ENCODE data around the gene MPHOSPH9. TPM values are rescaled to one million over a fixed set of nuclear protein-coding genes. Genes with fewer than 3 reads are reported as not detected.
A peak's percentile ranks its signal among the peaks of the same experiment; 100 is the strongest.

Gene MPHOSPH9
- total and polyA plus RNA-seq, 2 donors, result 25.5 to 106 TPM

- H3K4me1 ChIP-seq (ENCODE audit: control insufficient read depth in 2 of 2, insufficient read depth in 2 of 2, low read length in 2 of 2), result peaks cover 17 to 40% of the 10 kb centered on the region in 2 donors
- DNase-seq (ENCODE audit: low read depth in 6 of 9, low spot score in 9 of 9), result peak in 3 of 9 donors; percentile 31 to 57 (median 37)
Measured at GRCh38 chr12:123270214-123271000, 37.5 kb upstream of the MPHOSPH9 start.

GRCh38 chr12:123269896-123270213 lies 36.9 kb upstream of the MPHOSPH9 start:
- Histone ChIP-seq H3K4me1 (ENCODE audit: control insufficient read depth in 2 of 2, insufficient read depth in 2 of 2, low read length in 2 of 2) (peaks cover 17 to 40% of the 10 kb centered on the region in 2 donors), H3K9me3 (ENCODE audit: control insufficient read depth in 2 of 2, insufficient read depth in 1 of 2, low read length in 1 of 2) (peaks cover 0 to 9% of the 10 kb centered on the region in 2 donors), H3K4me3 (ENCODE audit: low read length in 2 of 2) (peak overlapping the region; percentile 61 to 91), H3K36me3 (ENCODE audit: control insufficient read depth in 2 of 2, insufficient read depth in 2 of 2, low read length in 1 of 2) (peaks cover 18 to 19% of the 10 kb centered on the region in 2 donors), H3K27ac (ENCODE audit: low read depth in 1 of 2, low read length in 1 of 2) (peak overlapping the region in 1 of 2 donors; percentile 75), H3K27me3 (ENCODE audit: control insufficient read depth in 2 of 2, insufficient read depth in 1 of 2, low read length in 1 of 2) (peaks cover 0 to 13% of the 10 kb centered on the region in 2 donors)
- WGBS, result 1% methylated on average over 7 of the region's 7 CpGs
- DNase-seq (ENCODE audit: low read depth in 6 of 9, low spot score in 9 of 9), result no peak

More at GRCh38 chr12:123270214-123271000, 37.5 kb upstream of the MPHOSPH9 start:
- H3K36me3 ChIP-seq (ENCODE audit: control insufficient read depth in 2 of 2, insufficient read depth in 2 of 2, low read length in 1 of 2), result peaks cover 12 to 15% of the 10 kb centered on the region in 2 donors
- peak overlapping the region in 1 of 2 donors; percentile 75 for H3K27ac ChIP-seq (ENCODE audit: low read depth in 1 of 2, low read length in 1 of 2)
- peaks cover 0 to 9% of the 10 kb centered on the region in 2 donors for H3K9me3 ChIP-seq (ENCODE audit: control insufficient read depth in 2 of 2, insufficient read depth in 1 of 2, low read length in 1 of 2)
- peak overlapping the region; percentile 61 to 91 for H3K4me3 ChIP-seq (ENCODE audit: low read length in 2 of 2)
- WGBS, result under 1% methylated on average over 51 of the region's 51 CpGs
- peaks cover 0 to 13% of the 10 kb centered on the region in 2 donors for H3K27me3 ChIP-seq (ENCODE audit: control insufficient read depth in 2 of 2, insufficient read depth in 1 of 2, low read length in 1 of 2)

GRCh38 chr12:123269395-123269892 lies 36.5 kb upstream of the MPHOSPH9 start:
- 3% methylated on average over 32 of the region's 32 CpGs for WGBS
- DNase-seq (ENCODE audit: low read depth in 6 of 9, low spot score in 9 of 9), result peak in 3 of 9 donors; percentile 32 to 59 (median 44)
- peak overlapping the region in 1 of 2 donors; percentile 75 for H3K27ac ChIP-seq (ENCODE audit: low read depth in 1 of 2, low read length in 1 of 2)
- H3K36me3 ChIP-seq (ENCODE audit: control insufficient read depth in 2 of 2, insufficient read depth in 2 of 2, low read length in 1 of 2), result peaks cover 20 to 22% of the 10 kb centered on the region in 2 donors
- H3K4me3 ChIP-seq (ENCODE audit: low read length in 2 of 2), result peak overlapping the region; percentile 61 to 91
- H3K9me3 ChIP-seq (ENCODE audit: control insufficient read depth in 2 of 2, insufficient read depth in 1 of 2, low read length in 1 of 2), result peaks cover 0 to 9% of the 10 kb centered on the region in 2 donors
- H3K4me1 ChIP-seq (ENCODE audit: control insufficient read depth in 2 of 2, insufficient read depth in 2 of 2, low read length in 2 of 2), result peaks cover 17 to 40% of the 10 kb centered on the region in 2 donors
- H3K27me3 ChIP-seq (ENCODE audit: control insufficient read depth in 2 of 2, insufficient read depth in 1 of 2, low read length in 1 of 2), result peaks cover 0 to 13% of the 10 kb centered on the region in 2 donors

DNA sequence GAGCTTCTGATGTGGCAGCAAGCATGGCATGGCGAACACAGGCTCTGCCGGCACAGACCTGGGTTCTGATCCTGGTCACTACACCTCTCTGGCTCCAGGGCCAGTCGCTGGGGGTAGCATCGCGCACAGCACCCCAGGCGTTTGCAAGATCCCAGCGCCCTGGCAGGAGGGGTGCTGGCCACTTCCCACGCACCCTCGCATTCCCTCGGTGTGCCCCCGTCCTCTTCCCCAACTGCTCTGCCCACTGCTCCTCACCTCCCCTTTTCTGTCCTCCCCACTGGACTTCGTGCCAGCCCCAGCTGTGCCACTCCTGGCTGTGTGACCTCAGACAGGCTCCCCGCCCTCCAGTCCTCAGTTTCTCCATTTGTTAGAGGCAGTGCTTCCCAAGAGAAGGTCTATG lies 35.9 kb upstream of the MPHOSPH9 start:
- peaks cover 0 to 9% of the 10 kb centered on the region in 2 donors for H3K9me3 ChIP-seq (ENCODE audit: control insufficient read depth in 2 of 2, insufficient read depth in 1 of 2, low read length in 1 of 2)
- WGBS, result 40% methylated on average over 13 of the region's 13 CpGs
- peaks cover 20 to 23% of the 10 kb centered on the region in 2 donors for H3K36me3 ChIP-seq (ENCODE audit: control insufficient read depth in 2 of 2, insufficient read depth in 2 of 2, low read length in 1 of 2)
- no peak for DNase-seq (ENCODE audit: low read depth in 6 of 9, low spot score in 9 of 9)
- no peak overlapping the region for H3K27ac ChIP-seq (ENCODE audit: low read depth in 1 of 2, low read length in 1 of 2)
- H3K4me3 ChIP-seq (ENCODE audit: low read length in 2 of 2), result peak overlapping the region; percentile 61 to 91
- peaks cover 17 to 40% of the 10 kb centered on the region in 2 donors for H3K4me1 ChIP-seq (ENCODE audit: control insufficient read depth in 2 of 2, insufficient read depth in 2 of 2, low read length in 2 of 2)
- H3K27me3 ChIP-seq (ENCODE audit: control insufficient read depth in 2 of 2, insufficient read depth in 1 of 2, low read length in 1 of 2), result peaks cover 0 to 13% of the 10 kb centered on the region in 2 donors

- Histone ChIP-seq H3K27ac (ENCODE audit: low read depth in 1 of 2, low read length in 1 of 2) (peak overlapping the region in 1 of 2 donors; percentile 21), H3K4me3 (ENCODE audit: low read length in 2 of 2) (peak overlapping the region; percentile 14 to 91), H3K4me1 (ENCODE audit: control insufficient read depth in 2 of 2, insufficient read depth in 2 of 2, low read length in 2 of 2) (peaks cover 17 to 40% of the 10 kb centered on the region in 2 donors), H3K36me3 (ENCODE audit: control insufficient read depth in 2 of 2, insufficient read depth in 2 of 2, low read length in 1 of 2) (peaks cover 26 to 28% of the 10 kb centered on the region in 2 donors), H3K9me3 (ENCODE audit: control insufficient read depth in 2 of 2, insufficient read depth in 1 of 2, low read length in 1 of 2) (peaks cover 0 to 9% of the 10 kb centered on the region in 2 donors), H3K27me3 (ENCODE audit: control insufficient read depth in 2 of 2, insufficient read depth in 1 of 2, low read length in 1 of 2) (peaks cover 0 to 13% of the 10 kb centered on the region in 2 donors)
- DNase-seq (ENCODE audit: low read depth in 6 of 9, low spot score in 9 of 9), result peak in 2 of 9 donors; percentile 38 to 61
- WGBS, result 14% methylated on average over 36 of the region's 36 CpGs
Measured at GRCh38 chr12:123267991-123268843, 35.3 kb upstream of the MPHOSPH9 start.

DNA sequence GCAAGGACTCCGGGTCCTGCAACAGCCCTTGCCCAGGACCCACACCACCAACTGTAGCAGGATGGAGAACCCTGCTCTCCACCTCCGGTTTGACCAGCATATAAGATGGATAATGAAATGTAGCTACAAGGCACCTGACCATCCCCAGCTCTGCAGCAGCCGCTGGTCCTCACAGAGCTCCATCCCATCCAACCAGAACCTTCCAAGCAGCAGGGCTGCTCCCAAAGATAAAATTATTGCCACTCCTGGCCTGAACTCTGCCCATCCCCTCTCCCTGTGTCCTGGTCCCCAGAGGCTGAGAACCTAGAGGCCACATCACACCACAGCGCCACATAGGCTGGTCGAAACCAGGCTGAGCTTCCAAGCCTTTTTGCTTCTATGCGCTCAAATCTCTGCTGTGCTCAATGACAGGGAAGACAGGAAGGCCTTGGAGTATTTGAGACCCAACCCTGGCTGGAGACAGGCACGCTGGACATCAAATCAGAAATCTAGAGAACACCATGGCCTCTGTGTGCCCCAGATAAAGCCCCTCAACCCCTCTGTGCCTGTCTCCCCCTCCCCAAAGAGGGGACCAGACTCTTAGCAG lies 34.5 kb upstream of the MPHOSPH9 start:
- Histone ChIP-seq H3K4me3 (ENCODE audit: low read length in 2 of 2) (no peak overlapping the region), H3K9me3 (ENCODE audit: control insufficient read depth in 2 of 2, insufficient read depth in 1 of 2, low read length in 1 of 2) (peaks cover 0 to 9% of the 10 kb centered on the region in 2 donors), H3K27me3 (ENCODE audit: control insufficient read depth in 2 of 2, insufficient read depth in 1 of 2, low read length in 1 of 2) (peaks cover 0 to 13% of the 10 kb centered on the region in 2 donors), H3K4me1 (ENCODE audit: control insufficient read depth in 2 of 2, insufficient read depth in 2 of 2, low read length in 2 of 2) (peaks cover 17 to 38% of the 10 kb centered on the region in 2 donors), H3K27ac (ENCODE audit: low read depth in 1 of 2, low read length in 1 of 2) (peak overlapping the region in 1 of 2 donors; percentile 27), H3K36me3 (ENCODE audit: control insufficient read depth in 2 of 2, insufficient read depth in 2 of 2, low read length in 1 of 2) (peaks cover 27 to 35% of the 10 kb centered on the region in 2 donors)
- WGBS, result 96% methylated on average over 7 of the region's 7 CpGs
- no peak for DNase-seq (ENCODE audit: low read depth in 6 of 9, low spot score in 9 of 9)

DNA sequence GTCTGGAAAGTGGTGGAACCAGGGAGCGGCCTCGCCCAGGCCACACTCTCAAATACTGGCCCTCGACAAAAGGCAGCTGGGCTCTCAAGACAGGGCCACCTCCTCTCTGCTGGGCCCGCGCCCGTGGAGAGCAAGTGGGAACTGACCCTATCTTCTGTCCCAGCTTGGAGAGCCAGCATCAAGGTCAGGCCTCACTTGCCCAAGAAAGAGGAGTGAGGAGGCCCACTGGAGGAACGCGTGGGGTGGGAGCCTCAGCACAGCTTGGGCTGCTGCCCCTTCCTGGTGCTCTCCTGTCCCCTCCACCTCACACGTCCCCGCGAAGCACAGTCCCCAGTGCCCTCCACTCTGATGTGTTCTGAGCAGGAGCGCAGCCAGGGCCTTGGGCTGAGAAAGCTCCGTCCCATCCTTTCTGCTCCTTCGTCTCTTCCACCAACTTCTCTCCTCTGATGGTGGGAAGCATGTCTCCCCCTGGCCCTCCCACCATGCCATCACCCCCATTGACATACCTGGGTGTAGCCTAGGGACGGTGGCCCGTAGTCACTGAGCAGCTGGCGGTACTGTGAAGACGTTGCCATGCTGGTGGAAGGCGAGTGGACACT lies 33.8 kb upstream of the MPHOSPH9 start:
- Histone ChIP-seq H3K27me3 (ENCODE audit: control insufficient read depth in 2 of 2, insufficient read depth in 1 of 2, low read length in 1 of 2) (peaks cover 0 to 13% of the 10 kb centered on the region in 2 donors), H3K36me3 (ENCODE audit: control insufficient read depth in 2 of 2, insufficient read depth in 2 of 2, low read length in 1 of 2) (peaks cover 31 to 40% of the 10 kb centered on the region in 2 donors), H3K4me1 (ENCODE audit: control insufficient read depth in 2 of 2, insufficient read depth in 2 of 2, low read length in 2 of 2) (peaks cover 14 to 33% of the 10 kb centered on the region in 2 donors), H3K27ac (ENCODE audit: low read depth in 1 of 2, low read length in 1 of 2) (no peak overlapping the region), H3K4me3 (ENCODE audit: low read length in 2 of 2) (no peak overlapping the region), H3K9me3 (ENCODE audit: control insufficient read depth in 2 of 2, insufficient read depth in 1 of 2, low read length in 1 of 2) (peaks cover 0 to 9% of the 10 kb centered on the region in 2 donors)
- WGBS, result 98% methylated on average over 19 of the region's 19 CpGs
- DNase-seq (ENCODE audit: low read depth in 6 of 9, low spot score in 9 of 9), result no peak

All from thymus (tissue), 11 donors.